Measurements from ENCODE around the gene EPS8L1.
A peak's percentile ranks its signal among the peaks of the same experiment; 100 is the strongest.

The EPS8L1 gene

DNA sequence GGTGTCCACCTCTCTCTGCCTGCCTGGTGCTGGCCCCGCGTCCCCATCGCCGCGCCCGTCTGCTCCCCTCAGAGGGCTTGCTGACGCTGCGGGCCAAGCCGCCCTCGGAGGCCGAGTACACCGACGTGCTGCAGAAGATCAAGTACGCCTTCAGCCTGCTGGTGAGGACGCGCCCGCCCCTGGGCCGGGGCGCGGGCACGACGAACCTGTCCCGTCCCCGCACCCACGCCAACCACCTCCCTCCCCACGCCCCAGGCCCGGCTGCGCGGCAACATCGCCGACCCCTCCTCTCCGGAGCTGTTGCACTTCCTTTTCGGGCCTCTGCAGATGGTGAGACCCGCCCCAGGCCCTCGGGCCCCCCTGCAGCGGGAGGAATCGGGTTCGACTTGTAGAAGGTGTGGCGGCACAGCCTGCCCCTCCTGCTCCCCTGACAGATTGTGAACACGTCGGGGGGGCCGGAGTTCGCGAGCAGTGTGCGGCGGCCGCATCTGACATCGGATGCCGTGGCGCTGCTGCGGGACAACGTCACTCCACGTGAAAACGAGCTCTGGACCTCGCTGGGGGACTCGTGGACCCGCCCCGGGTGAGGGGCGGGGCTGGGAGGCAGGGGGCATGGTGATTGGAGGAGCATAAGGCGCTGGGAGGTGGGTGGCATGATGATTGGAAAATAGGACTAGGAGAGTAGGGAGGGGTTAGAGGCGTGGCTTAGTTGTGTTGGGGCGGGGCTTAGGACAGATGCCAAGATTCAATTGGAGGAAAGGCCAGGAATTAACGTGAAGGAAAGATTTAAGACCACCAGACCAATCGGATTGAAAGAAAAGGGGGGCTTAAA, 6.6 kb downstream of the EPS8L1 start:
- no peaks in the 10 kb centered on the region for H3K9me3 ChIP-seq (ENCODE audit: control insufficient read depth, low read depth, low read length)
- H3K27me3 ChIP-seq (ENCODE audit: control insufficient read depth, insufficient read depth, low read length): peaks cover 55% of the 10 kb centered on the region
- no peak overlapping the region for H3K27ac ChIP-seq (ENCODE audit: low read length)
- H3K4me1 ChIP-seq (ENCODE audit: control insufficient read depth, low read depth, low read length): peaks cover 14% of the 10 kb centered on the region
- H3K9ac ChIP-seq (ENCODE audit: low read length): peak overlapping the region; percentile 32
- no peaks in the 10 kb centered on the region for H3K36me3 ChIP-seq (ENCODE audit: control insufficient read depth, low read depth, low read length)
- peak overlapping the region; percentile 69 for H3K4me3 ChIP-seq (ENCODE audit: low read length)

DNA sequence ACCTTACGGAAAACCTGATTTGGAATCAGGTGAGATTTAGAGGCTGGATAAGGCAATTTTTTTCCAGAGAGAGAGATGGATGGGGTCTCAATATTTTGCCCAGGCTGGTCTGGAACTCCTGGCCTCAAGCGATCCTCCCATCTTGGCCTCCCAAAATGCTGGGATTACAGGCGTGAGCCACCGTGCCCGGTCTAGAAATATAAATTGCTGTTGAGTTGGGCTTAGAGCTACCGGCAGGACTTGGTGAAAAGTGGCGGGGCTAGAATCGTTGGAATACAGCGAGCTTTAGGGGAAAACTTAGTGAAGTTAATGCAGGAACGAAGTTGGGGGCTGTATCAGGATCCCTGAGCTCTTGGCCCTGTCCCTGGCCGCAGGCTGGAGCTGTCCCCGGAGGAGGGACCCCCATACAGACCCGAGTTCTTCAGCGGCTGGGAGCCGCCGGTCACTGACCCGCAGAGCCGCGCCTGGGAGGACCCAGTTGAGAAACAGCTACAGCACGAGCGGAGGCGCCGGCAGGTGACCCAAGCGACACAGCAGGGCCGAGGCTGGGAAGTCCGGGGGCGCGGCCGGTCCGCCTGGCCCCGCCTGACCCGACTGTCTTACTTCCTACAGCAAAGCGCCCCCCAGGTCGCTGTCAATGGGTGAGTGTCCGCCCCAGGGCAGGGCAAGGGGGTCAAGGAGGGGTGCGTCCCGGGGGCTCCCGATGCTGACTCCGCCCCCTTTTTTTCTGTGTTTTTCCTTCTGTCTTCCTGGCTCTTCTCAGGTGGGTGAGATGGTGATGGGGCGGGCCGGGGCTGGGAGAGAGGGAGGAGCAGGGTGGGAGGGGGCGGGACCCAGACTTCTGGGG, 7.6 kb downstream of the EPS8L1 start:
- Histone ChIP-seq H3K9me3 (ENCODE audit: control insufficient read depth, low read depth, low read length) (no peaks in the 10 kb centered on the region), H3K4me3 (ENCODE audit: low read length) (no peak overlapping the region), H3K27me3 (ENCODE audit: control insufficient read depth, insufficient read depth, low read length) (peaks cover 54% of the 10 kb centered on the region), H3K9ac (ENCODE audit: low read length) (no peak overlapping the region), H3K36me3 (ENCODE audit: control insufficient read depth, low read depth, low read length) (no peaks in the 10 kb centered on the region), H3K27ac (ENCODE audit: low read length) (no peak overlapping the region), H3K4me1 (ENCODE audit: control insufficient read depth, low read depth, low read length) (peaks cover 18% of the 10 kb centered on the region)

DNA sequence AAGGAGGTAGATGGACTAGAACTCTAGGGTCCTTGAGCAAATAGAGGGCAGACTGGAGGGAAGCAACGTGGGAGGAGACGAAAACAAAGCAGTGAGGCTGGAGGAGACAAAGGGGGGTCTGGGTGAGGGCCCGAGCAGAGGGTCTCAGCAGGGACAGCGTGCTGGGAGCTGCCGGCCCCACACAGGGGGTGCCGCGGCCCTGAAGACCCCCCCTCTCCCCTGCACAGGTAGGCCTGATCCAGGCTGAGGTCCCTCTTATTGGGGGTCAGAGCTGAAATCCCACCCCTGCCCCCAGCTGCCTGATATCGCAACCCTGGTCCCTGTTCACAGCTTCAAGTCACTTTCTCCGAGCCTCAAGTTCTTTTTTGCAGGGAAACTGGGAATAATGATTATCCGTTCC, 8.7 kb downstream of the EPS8L1 start:
- H3K4me1 ChIP-seq (ENCODE audit: control insufficient read depth, low read depth, low read length): peaks cover 24% of the 10 kb centered on the region
- peaks cover 47% of the 10 kb centered on the region for H3K27me3 ChIP-seq (ENCODE audit: control insufficient read depth, insufficient read depth, low read length)
- H3K27ac ChIP-seq (ENCODE audit: low read length): no peak overlapping the region
- H3K36me3 ChIP-seq (ENCODE audit: control insufficient read depth, low read depth, low read length): no peaks in the 10 kb centered on the region
- no peak overlapping the region for H3K4me3 ChIP-seq (ENCODE audit: low read length)
- no peak overlapping the region for H3K9ac ChIP-seq (ENCODE audit: low read length)
- no peaks in the 10 kb centered on the region for H3K9me3 ChIP-seq (ENCODE audit: control insufficient read depth, low read depth, low read length)

DNA sequence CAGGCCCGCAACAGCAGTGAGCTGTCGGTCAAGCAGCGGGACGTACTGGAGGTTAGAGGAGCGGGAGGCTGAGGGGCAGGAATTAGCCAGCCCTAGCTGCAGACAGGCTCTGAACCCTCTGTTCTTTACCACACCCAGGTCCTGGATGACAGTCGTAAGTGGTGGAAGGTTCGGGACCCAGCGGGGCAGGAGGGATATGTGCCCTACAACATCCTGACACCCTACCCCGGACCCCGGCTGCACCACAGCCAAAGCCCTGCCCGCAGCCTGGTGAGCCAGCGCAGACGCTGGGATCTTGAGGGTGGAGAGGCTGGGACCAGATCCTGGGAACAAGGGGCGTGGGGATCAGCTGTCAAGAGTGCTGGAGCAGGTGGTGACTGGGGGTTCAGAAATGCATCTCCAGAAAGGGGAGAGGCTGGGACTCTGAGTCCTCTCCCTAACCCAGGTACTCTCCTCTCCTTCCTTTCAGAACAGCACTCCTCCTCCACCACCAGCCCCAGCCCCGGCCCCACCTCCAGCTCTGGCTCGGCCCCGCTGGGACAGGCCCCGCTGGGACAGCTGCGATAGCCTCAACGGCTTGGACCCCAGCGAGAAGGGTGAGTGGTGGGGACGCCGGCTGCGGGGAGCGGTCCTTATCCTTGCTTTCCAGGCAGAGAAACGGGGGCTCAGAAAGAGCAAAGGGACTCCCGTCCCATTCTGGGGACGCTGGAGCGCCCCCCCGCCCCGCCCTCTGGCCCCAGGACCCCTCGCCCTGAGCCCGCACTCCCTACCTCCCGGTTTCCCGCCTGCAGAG, 10.4 kb downstream of the EPS8L1 start:
- no peak overlapping the region for H3K27ac ChIP-seq (ENCODE audit: low read length)
- no peaks in the 10 kb centered on the region for H3K9me3 ChIP-seq (ENCODE audit: control insufficient read depth, low read depth, low read length)
- peak overlapping the region; percentile 44 for H3K9ac ChIP-seq (ENCODE audit: low read length)
- peaks cover 34% of the 10 kb centered on the region for H3K27me3 ChIP-seq (ENCODE audit: control insufficient read depth, insufficient read depth, low read length)
- peak overlapping the region; percentile 78 for H3K4me3 ChIP-seq (ENCODE audit: low read length)
- H3K36me3 ChIP-seq (ENCODE audit: control insufficient read depth, low read depth, low read length): no peaks in the 10 kb centered on the region
- peaks cover 18% of the 10 kb centered on the region for H3K4me1 ChIP-seq (ENCODE audit: control insufficient read depth, low read depth, low read length)

DNA sequence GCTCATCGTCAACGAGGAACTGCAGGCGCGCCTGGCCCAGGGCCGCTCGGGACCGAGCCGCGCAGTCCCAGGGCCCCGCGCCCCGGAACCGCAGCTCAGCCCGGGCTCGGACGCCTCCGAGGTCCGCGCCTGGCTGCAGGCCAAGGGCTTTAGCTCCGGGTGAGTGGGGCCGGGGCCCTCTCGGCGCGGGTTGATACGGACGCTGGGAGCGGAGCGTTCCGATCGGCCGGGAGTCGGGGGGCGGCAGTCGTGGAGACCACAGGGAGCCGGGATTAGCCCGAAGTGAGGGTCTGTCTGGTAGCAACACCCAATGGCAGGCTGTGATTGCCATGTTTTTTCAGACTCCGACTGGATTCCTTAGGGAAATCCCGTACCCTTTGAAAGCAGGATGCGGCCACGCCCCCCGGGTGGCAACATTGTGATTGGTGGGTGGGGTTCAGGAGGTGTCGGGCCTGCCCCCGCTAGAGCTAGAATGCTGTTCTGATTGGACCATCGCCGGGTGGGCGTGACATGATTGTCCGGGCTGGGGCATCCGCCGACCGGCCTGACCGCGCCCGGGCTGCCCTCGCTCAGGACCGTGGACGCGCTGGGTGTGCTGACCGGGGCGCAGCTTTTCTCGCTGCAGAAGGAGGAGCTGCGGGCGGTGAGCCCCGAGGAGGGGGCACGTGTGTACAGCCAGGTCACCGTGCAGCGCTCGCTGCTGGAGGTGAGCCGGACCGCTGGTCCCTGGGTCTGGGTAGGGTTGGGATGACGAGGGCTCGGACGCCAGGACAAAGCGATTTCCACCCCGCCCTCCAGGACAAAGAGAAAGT, 11.3 kb downstream of the EPS8L1 start:
- Histone ChIP-seq H3K27me3 (ENCODE audit: control insufficient read depth, insufficient read depth, low read length) (peaks cover 29% of the 10 kb centered on the region), H3K4me1 (ENCODE audit: control insufficient read depth, low read depth, low read length) (peaks cover 22% of the 10 kb centered on the region), H3K4me3 (ENCODE audit: low read length) (peak overlapping the region; percentile 78)

DNA sequence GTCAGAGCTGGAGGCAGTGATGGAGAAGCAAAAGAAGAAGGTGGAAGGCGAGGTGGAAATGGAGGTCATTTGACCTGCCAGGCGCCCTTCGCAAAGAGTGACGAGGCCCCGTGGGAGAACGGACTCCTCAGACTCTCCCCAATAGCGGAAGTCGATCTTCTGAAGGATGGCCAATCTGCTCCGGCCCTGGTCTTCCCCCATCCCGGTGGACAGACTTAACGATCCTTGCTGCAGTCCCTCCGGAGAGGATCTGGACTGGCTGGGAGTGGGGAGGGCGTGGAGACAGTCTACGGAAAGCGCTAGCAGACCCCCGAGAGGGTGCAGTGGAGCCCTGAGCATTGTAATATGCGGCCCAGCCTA, 11.9 kb downstream of the EPS8L1 start:
- Histone ChIP-seq H3K36me3 (ENCODE audit: control insufficient read depth, low read depth, low read length) (no peaks in the 10 kb centered on the region), H3K27ac (ENCODE audit: low read length) (no peak overlapping the region), H3K9me3 (ENCODE audit: control insufficient read depth, low read depth, low read length) (no peaks in the 10 kb centered on the region), H3K4me3 (ENCODE audit: low read length) (peak overlapping the region; percentile 78), H3K27me3 (ENCODE audit: control insufficient read depth, insufficient read depth, low read length) (peaks cover 24% of the 10 kb centered on the region), H3K4me1 (ENCODE audit: control insufficient read depth, low read depth, low read length) (peaks cover 22% of the 10 kb centered on the region), H3K9ac (ENCODE audit: low read length) (peak overlapping the region; percentile 24)

More for the DNA sequence above, 11.3 kb downstream of the EPS8L1 start:
- Histone ChIP-seq H3K36me3 (ENCODE audit: control insufficient read depth, low read depth, low read length) (no peaks in the 10 kb centered on the region), H3K9me3 (ENCODE audit: control insufficient read depth, low read depth, low read length) (no peaks in the 10 kb centered on the region), H3K9ac (ENCODE audit: low read length) (peak overlapping the region; percentile 44), H3K27ac (ENCODE audit: low read length) (no peak overlapping the region)

DNA sequence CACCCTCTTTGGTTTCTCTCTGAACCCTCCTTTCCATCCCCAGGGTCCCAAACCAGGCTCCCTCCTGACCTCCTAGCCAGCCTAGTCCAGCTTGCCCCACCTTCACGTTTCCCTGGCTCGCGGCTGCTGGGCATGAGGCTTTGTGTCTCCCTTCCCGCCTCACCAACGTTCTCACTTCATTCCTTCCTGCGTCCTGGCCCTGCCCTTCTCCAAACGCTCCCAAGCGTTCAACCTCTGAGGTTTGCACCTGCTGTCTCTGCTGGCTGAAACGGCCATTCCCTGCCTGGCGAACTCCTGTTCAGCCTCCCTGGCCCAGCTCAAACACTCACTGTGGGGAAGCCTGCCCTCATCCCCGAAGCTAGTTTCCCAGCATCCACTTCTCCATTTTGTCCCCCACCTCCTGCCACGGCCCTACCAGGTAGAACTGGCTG, 12.4 kb downstream of the EPS8L1 start:
- peaks cover 24% of the 10 kb centered on the region for H3K27me3 ChIP-seq (ENCODE audit: control insufficient read depth, insufficient read depth, low read length)
- peaks cover 22% of the 10 kb centered on the region for H3K4me1 ChIP-seq (ENCODE audit: control insufficient read depth, low read depth, low read length)
- H3K27ac ChIP-seq (ENCODE audit: low read length): no peak overlapping the region
- peak overlapping the region; percentile 78 for H3K4me3 ChIP-seq (ENCODE audit: low read length)
- H3K9ac ChIP-seq (ENCODE audit: low read length): no peak overlapping the region
- H3K9me3 ChIP-seq (ENCODE audit: control insufficient read depth, low read depth, low read length): no peaks in the 10 kb centered on the region
- no peaks in the 10 kb centered on the region for H3K36me3 ChIP-seq (ENCODE audit: control insufficient read depth, low read depth, low read length)

DNA sequence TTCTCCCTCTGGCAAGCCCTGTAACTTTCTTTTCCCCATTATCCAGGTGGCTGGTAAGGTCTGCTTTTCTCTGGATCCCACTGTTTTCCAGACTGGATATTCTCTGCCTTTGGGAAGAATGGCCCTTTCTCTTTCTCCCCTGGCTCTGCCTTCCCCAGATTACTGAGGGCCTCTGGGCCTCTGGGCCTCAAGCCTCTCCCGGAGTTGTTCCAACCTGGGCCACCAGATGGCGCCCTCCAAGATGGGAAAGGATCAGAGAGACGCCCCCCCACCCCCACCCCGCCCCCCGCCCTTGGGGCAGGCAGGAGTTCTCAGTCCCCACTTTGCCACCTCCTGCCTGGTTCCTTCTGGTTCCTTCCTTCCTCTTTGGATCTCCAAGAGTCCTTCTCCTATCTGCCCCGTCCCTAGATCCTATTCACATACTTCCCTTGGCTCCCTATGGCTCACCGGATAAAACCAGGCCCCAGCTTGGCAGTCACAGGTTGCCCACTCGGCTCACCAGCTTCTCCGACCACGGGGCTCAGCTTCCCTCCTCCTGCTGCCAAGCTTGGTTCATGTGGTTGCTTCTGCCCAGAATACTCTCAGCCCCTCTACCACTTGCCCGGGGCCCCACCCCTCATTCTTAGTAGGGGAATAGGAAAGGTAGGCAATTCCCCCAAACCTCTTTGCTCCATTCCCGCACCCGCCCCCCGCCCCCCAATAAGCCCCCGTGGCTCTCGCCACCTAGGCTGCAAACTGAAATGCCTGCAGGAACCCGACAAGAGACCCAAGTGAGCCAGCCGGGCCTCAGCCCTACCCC, 13.1 kb downstream of the EPS8L1 start:
- no peak overlapping the region for H3K9ac ChIP-seq (ENCODE audit: low read length)

DNA sequence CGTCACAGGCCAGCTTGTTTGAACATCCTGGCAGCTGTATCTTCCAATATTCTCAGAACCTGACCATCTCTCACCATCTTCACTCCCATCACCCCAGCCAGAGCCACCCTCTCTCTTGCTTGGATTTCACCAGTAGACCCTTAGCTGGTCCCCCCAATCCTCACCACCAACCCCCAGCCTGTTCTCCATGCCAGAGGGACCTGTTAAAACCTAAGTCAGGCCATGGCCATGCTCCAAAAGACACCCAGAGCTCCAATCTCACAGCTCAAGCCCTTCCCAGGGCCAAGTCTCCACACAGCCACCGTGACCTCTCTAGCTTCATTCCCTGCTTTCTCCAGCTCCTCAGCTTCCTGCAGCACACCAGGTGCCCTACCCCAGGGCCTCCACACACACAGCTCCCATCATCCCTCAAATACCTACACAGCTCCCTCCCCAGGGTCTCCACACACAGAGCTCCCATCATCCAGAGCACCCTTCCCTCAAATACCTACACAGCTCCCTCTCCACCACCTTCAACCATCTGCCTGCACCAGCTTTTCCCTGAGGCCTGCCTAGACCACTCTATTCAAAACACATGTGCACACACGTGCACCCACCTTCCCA, 13.8 kb downstream of the EPS8L1 start:
- peaks cover 24% of the 10 kb centered on the region for H3K4me1 ChIP-seq (ENCODE audit: control insufficient read depth, low read depth, low read length)
- no peak overlapping the region for H3K9ac ChIP-seq (ENCODE audit: low read length)
- H3K4me3 ChIP-seq (ENCODE audit: low read length): no peak overlapping the region
- H3K27me3 ChIP-seq (ENCODE audit: control insufficient read depth, insufficient read depth, low read length): peaks cover 17% of the 10 kb centered on the region
- no peaks in the 10 kb centered on the region for H3K36me3 ChIP-seq (ENCODE audit: control insufficient read depth, low read depth, low read length)
- H3K9me3 ChIP-seq (ENCODE audit: control insufficient read depth, low read depth, low read length): no peaks in the 10 kb centered on the region
- no peak overlapping the region for H3K27ac ChIP-seq (ENCODE audit: low read length)

More for the DNA sequence above, 13.1 kb downstream of the EPS8L1 start:
- H3K4me3 ChIP-seq (ENCODE audit: low read length): peak overlapping the region; percentile 78
- no peak overlapping the region for H3K27ac ChIP-seq (ENCODE audit: low read length)
- H3K36me3 ChIP-seq (ENCODE audit: control insufficient read depth, low read depth, low read length): no peaks in the 10 kb centered on the region
- H3K4me1 ChIP-seq (ENCODE audit: control insufficient read depth, low read depth, low read length): peaks cover 22% of the 10 kb centered on the region
- H3K27me3 ChIP-seq (ENCODE audit: control insufficient read depth, insufficient read depth, low read length): peaks cover 24% of the 10 kb centered on the region
- no peaks in the 10 kb centered on the region for H3K9me3 ChIP-seq (ENCODE audit: control insufficient read depth, low read depth, low read length)

DNA sequence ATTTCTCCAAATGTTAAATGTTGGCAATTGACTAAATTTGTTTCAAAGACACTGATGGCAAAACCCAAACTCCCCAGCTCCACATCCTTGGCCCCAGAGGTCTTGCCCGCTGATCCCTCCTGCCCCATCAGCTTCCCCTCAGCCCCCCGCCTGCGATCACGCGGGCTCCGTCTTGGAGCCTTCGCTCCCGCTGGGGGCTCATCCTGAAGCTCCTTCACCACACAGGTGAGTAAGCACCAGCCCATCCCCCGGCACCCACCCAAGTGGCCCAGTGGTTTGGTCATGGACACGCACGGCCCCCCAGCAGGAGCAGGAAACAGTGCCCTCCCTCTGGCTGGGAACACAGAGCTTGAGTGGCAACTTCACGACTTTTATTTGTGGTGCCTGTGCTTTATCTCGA, 14.9 kb downstream of the EPS8L1 start:
- H3K4me1 ChIP-seq (ENCODE audit: control insufficient read depth, low read depth, low read length): peaks cover 26% of the 10 kb centered on the region
- H3K27ac ChIP-seq (ENCODE audit: low read length): no peak overlapping the region
- H3K36me3 ChIP-seq (ENCODE audit: control insufficient read depth, low read depth, low read length): no peaks in the 10 kb centered on the region

More for the DNA sequence above, 14.9 kb downstream of the EPS8L1 start:
- Histone ChIP-seq H3K4me3 (ENCODE audit: low read length) (no peak overlapping the region), H3K9me3 (ENCODE audit: control insufficient read depth, low read depth, low read length) (no peaks in the 10 kb centered on the region), H3K27me3 (ENCODE audit: control insufficient read depth, insufficient read depth, low read length) (peaks cover 6% of the 10 kb centered on the region), H3K9ac (ENCODE audit: low read length) (no peak overlapping the region)
